Measurements from ENCODE around the gene THOC5. TPM values are rescaled to one million over a fixed set of nuclear protein-coding genes. Genes with fewer than 3 reads are reported as not detected.

The THOC5 gene
- polyA plus RNA-seq, 1 of the 3 experiments (the other 2 are of a cell fraction), result 95.9 TPM

DNA sequence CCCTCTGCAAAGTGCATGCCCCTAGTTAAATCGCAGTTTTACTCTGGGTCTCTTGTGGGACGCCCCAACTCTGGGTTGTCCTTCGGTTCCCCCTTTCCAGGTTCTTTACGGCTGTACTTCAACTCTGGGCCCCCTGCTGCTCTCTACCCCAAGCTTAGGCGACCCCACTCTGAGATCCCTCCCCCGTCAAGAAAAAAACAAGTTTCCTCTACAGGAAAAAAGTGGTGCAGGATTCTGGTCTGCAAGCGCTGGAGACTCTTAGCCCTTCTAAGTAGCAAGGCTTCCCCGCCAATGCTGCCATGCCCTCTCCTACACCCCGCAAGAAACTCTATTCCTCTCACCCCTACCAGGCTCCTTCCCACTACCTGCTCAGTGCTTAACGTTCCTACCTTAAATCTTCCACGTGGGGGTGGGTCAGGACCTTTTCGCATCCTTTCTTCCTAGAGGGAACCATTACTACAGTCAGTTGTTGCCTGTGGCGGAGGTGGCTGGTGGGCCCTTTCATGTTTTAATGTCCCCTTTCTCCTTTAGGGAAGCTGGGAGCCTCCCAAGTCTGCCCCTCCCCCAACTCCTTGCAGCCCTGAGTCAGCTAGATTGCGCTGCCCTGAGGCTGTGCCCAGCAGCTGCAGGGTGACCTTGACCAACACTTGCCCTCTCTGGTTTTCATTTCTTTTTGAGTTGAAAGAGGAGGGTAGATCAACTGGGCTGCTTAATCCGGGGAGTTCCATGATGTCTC lies 72.1 kb downstream of the THOC5 start:
- no peak for DNase-seq
- Histone ChIP-seq H4K20me1 (ENCODE audit: insufficient read depth) (0 out of 2 replicates have a peak, but pooled peaks cover 5% of the 10 kb centered on the region), H3K79me2 (ENCODE audit: insufficient read depth) (no peaks in the 10 kb centered on the region), H3K4me3 (ENCODE audit: low read depth in 2 of 2, low read length in 1 of 2) (peak overlapping the region; percentile 35 to 47; a peak in 2 of 4 replicates), H3K9ac (no peak overlapping the region), H3K27me3 (ENCODE audit: insufficient read depth) (peaks cover 9% of the 10 kb centered on the region; the same call in 1 of the 2 replicates), H2AFZ (ENCODE audit: low read depth) (peak overlapping the region; percentile 41; the same call in 1 of the 2 replicates), H3K4me1 (ENCODE audit: control insufficient read depth in 1 of 2, insufficient read depth in 2 of 2, low read depth in 1 of 2, low read length in 1 of 2) (peaks cover 0 to 32% of the 10 kb centered on the region in 2 experiments; a peak in 1 of 4 replicates), H3K36me3 (replicated peaks in 1 of 2; ENCODE audit: control insufficient read depth in 1 of 2, insufficient read depth in 2 of 2, low read length in 1 of 2) (no peaks in the 10 kb centered on the region), H3F3A (replicated peaks; ENCODE audit: insufficient read depth) (no peaks in the 10 kb centered on the region), H3K9me2 (no peaks in the 10 kb centered on the region), H3K9me3 (no peaks in the 10 kb centered on the region), H3K27ac (ENCODE audit: low read depth in 2 of 2, low read length in 1 of 2) (no peak overlapping the region), H3K4me2 (peak overlapping the region; percentile 75)
- POLR2A ChIA-PET, result interaction anchor here (0.5 to 1.7 kb wide), 7 partner anchors 9 to 138 kb away, joined by 3 to 13 read pairs (median 4); partner anchors contain the start of gene THOC5
- TF ChIP-seq GABPA (IDR thresholded peaks at IDR 0.05; ENCODE audit: low read depth), result no peak
- no peak for TF ChIP-seq USF1 (IDR thresholded peaks at IDR 0.05; ENCODE audit: borderline replicate concordance, low read depth)
- TF ChIP-seq CHD2 (IDR thresholded peaks at IDR 0.05; ENCODE audit: low read length, partially characterized antibody), result no peak
- TF ChIP-seq REST (IDR thresholded peaks at IDR 0.05; ENCODE audit: low read depth, low read length), result no peak
- TF ChIP-seq POLR2AphosphoS5 (IDR thresholded peaks at IDR 0.05; ENCODE audit: low read depth, low read length), result no peak
- no peak; the same call in 1 of the 2 replicates for TF ChIP-seq MXI1 (IDR thresholded peaks at IDR 0.05; ENCODE audit: low read depth, low read length)
- TF ChIP-seq MAX (IDR thresholded peaks at IDR 0.05; ENCODE audit: low read depth), result no peak
- TF ChIP-seq, protein P1, sequence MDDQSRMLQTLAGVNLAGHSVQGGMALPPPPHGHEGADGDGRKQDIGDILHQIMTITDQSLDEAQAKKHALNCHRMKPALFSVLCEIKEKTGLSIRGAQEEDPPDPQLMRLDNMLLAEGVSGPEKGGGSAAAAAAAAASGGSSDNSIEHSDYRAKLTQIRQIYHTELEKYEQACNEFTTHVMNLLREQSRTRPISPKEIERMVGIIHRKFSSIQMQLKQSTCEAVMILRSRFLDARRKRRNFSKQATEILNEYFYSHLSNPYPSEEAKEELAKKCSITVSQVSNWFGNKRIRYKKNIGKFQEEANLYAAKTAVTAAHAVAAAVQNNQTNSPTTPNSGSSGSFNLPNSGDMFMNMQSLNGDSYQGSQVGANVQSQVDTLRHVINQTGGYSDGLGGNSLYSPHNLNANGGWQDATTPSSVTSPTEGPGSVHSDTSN (IDR thresholded peaks at IDR 0.05), result no peak
- no peak for TF ChIP-seq EP300 (IDR thresholded peaks at IDR 0.05; ENCODE audit: borderline replicate concordance in 1 of 2, low read depth in 1 of 2, low read length in 1 of 2)
- no peak for TF ChIP-seq CTCF (IDR thresholded peaks at IDR 0.05)
- no peak for TF ChIP-seq ELF1 (IDR thresholded peaks at IDR 0.05)
- CTCF ChIA-PET, result interaction anchor here (0.6 to 3.0 kb wide), 11 partner anchors 10 to 314 kb away, joined by 3 to 12 read pairs (median 3); partner anchors contain the start of gene THOC5
- 53% methylated on average over 14 of the region's 15 CpGs for WGBS (ENCODE audit: low lambda C conversion rate)
